ENCODE results near the gene ADA.

ADA gene

DNA sequence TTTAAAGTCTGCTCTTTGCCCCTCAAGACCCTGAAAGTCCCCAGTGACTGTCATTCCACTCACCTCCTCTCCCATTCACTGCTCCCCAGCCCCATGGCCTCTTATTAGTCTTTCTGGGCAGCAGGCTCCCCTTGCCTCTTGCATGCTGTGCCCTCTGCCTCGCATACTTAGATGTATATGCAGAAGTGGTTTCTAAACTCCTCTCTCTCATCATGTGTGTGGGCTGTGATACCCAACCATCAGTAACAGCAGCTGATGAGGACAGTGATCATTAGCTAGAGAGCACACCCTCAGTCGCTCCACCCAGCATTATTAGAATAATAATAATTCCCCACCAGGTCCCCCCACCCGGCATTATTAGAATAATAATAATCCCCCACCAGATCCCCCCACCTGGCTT is 54.6 kb downstream of the ADA start:
- DNase-seq (ENCODE audit: low read depth) = no peak

DNA sequence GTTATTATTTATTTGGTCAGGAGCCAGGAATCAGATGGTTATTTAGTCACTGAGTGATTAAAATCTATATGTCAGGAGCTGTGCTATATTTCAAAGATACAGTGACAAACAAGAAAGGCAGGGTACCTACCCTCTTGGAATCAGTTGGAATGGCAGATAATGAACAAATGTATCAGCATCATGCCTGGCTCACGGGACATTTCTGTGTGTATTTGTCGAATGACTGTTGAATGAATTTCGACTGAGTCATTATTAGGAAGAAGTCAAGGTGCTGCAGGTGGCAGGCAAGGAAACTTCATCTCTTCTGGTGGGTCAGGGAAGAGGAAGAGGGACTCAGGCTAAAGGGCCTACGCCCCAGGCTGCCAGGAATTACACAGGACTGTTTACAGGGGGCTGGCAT is 55.5 kb downstream of the ADA start:
- H3K4me3 ChIP-seq (ENCODE audit: control insufficient read depth, low read depth, low read length) = no peak overlapping the region
- no peak for DNase-seq (ENCODE audit: low read depth)
- TF ChIP-seq, protein P1, sequence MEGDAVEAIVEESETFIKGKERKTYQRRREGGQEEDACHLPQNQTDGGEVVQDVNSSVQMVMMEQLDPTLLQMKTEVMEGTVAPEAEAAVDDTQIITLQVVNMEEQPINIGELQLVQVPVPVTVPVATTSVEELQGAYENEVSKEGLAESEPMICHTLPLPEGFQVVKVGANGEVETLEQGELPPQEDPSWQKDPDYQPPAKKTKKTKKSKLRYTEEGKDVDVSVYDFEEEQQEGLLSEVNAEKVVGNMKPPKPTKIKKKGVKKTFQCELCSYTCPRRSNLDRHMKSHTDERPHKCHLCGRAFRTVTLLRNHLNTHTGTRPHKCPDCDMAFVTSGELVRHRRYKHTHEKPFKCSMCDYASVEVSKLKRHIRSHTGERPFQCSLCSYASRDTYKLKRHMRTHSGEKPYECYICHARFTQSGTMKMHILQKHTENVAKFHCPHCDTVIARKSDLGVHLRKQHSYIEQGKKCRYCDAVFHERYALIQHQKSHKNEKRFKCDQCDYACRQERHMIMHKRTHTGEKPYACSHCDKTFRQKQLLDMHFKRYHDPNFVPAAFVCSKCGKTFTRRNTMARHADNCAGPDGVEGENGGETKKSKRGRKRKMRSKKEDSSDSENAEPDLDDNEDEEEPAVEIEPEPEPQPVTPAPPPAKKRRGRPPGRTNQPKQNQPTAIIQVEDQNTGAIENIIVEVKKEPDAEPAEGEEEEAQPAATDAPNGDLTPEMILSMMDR (IDR thresholded peaks at IDR 0.05; ENCODE audit: control insufficient read depth, insufficient read depth, low read depth, low read length, missing control alignments) = no peak

More for the DNA sequence above, 54.6 kb downstream of the ADA start:
- H3K4me3 ChIP-seq (ENCODE audit: control insufficient read depth, low read depth, low read length) = no peak overlapping the region
- TF ChIP-seq, protein P1 (IDR thresholded peaks at IDR 0.05; ENCODE audit: control insufficient read depth, insufficient read depth, low read depth, low read length, missing control alignments) = no peak

DNA sequence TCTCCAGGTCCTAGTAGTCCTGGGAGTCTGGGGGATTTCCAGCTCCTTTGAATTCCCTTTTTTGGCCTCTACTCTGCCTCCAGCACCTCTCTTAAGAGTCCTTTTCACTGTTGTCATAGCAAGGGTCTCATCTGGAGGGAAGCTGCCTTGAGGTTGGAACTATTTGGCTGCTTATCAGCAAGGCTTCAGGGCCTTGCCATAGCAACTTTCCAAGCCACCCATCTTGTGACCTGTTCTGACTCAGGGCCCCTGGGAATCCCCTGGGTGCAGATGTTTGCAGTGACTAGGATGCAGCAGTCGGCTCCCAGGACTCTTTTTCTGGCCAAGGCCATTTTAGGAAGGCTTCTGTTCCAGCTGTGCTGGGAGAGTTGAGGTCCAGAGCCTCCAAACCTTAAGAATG is 56.8 kb downstream of the ADA start:
- no peak overlapping the region for H3K4me3 ChIP-seq (ENCODE audit: control insufficient read depth, low read depth, low read length)
- TF ChIP-seq, protein P1 (IDR thresholded peaks at IDR 0.05; ENCODE audit: control insufficient read depth, insufficient read depth, low read depth, low read length, missing control alignments) = no peak
- no peak for DNase-seq (ENCODE audit: low read depth)

DNA sequence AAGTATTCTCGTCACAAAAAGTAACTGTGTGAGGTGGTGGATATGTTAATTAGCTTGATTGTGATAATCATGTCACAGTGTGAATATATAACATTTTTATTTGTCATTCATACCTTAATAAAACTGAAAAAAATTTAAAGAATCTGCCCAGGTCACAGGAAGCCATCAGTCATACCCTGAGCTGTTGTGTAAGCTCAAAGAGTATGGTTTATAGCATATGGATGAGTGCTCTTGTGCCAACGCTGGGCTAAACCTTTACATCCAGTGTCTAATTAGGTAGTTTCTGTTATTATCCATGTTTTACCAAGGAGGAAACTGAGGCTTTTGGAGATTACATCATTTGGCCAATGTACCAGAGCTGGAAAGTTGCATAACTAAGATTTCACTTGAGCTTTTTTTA is 57.7 kb downstream of the ADA start:
- no peak for DNase-seq (ENCODE audit: low read depth)
- no peak overlapping the region for H3K4me3 ChIP-seq (ENCODE audit: control insufficient read depth, low read depth, low read length)
- TF ChIP-seq, protein P1 (IDR thresholded peaks at IDR 0.05; ENCODE audit: control insufficient read depth, insufficient read depth, low read depth, low read length, missing control alignments) = no peak

DNA sequence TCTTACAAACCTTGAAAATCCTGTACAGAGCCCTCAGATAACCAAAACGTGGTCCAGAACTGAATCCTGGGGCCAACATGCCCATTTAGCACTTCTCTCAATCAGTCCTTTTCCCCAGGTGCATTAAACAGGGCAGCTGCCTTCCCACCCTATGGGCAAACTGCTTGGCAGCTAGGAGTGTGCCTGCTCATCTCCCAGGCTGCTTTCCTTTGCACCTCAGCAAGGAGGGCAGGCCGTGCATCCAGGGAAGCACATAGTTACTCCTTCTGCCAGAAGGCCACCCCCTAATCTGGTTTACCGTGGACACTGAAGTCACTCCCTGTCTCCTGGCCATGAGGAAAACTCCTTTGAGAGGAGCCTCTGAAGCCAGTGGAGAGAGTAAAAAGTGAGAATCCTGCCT is 59.1 kb downstream of the ADA start:
- no peak for DNase-seq (ENCODE audit: low read depth)
- no peak overlapping the region for H3K4me3 ChIP-seq (ENCODE audit: control insufficient read depth, low read depth, low read length)
- TF ChIP-seq, protein P1 (IDR thresholded peaks at IDR 0.05; ENCODE audit: control insufficient read depth, insufficient read depth, low read depth, low read length, missing control alignments) = no peak

DNA sequence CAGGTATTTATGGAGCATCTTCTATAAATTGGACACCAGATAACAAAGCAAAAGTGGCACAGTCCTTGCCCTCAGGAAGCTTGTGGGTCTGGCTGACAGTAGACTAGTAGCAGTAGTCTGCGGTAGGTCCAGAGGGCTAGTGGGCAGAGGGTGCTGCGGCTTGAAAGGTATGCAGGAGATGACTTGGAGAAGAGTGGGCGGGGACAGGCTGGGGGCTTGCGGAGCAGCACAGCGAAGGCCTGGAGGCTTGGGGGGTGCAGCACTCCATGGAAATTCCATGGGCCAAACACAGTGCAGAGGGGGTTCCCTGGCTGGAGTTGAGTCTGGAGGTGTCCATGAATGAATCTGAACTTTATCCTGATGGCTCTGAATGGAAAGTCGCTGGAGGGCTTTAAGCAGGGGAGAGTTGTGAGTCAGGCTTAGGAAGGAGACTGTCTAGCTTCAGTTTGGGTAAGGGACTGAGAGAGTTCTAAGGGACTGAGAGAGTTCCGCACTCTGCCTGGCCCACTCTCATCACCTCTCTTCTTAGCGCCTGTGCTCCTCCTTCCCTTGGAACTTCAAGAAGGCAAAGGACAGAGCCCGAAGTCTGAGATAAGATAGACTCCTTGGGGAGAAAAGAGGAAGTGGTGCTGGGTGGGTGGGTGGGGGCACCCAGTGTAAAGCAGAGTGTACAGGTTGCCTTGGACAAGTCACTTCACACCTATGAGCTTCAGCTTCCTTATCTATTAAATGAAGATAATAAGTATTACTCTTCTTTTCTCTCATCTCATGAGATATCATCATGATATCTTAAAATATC is 60.3 kb downstream of the ADA start:
- TF ChIP-seq, protein P1 (IDR thresholded peaks at IDR 0.05; ENCODE audit: control insufficient read depth, insufficient read depth, low read depth, low read length, missing control alignments) = no peak
- no peak for DNase-seq (ENCODE audit: low read depth)
- H3K4me3 ChIP-seq (ENCODE audit: control insufficient read depth, low read depth, low read length) = no peak overlapping the region

Measured in AG09309 (cell line).